HCT116 (cell line): ENCODE results near the gene SCN3B. TPM values are rescaled to one million over a fixed set of nuclear protein-coding genes. Genes with fewer than 3 reads are reported as not detected.

ENCODE experiments used
- ATAC-seq: fragments of 200-7000 bp; cut with Tn5 transposase; 2 replicates; pipeline ENCODE4 v1.9.1; 2020; ENCODE audit warnings: mild to moderate bottlenecking, moderate library complexity
- BruUV-seq: library from RNA; stranded (reverse); fragments of 400-500 nt; replicated peaks from 2 replicates; lab custom pipeline; 2021; lab: Mats Ljungman, UMichigan
- CTCF ChIA-PET: fragments of 300-600 bp; sonication (Branson Sonifier 250); formaldehyde crosslinking; loops from one replicate; lab custom pipeline; 2021; ENCODE audit warnings: antibody characterized with exemption; lab: Charles Lee
- POLR2A ChIA-PET: fragments of 300-600, 350-600 bp; sonication (Branson Sonifier 250); formaldehyde crosslinking; loops from one replicate; lab custom pipeline; 2021; ENCODE audit warnings: antibody characterized with exemption; lab: Charles Lee
- RAD21 ChIA-PET, 2 experiments: fragments of 300-600 bp; sonication (Branson Sonifier 250); formaldehyde crosslinking; loops; one replicate each; lab custom pipeline; 2023; ENCODE audit warnings: low total read pairs in 2 of 2; ENCODE audit not compliant: uncharacterized antibody in 2 of 2, unreplicated experiment in 2 of 2, low non-redundant PET in 1 of 2; lab: Charles Lee
- DNase-seq: peaks from one replicate; pipeline ENCODE4 v3.0.0-alpha.2; 2010; ENCODE audit warnings: low read depth, low spot score
- H2AFZ ChIP-seq: fragments of 200-600 bp; shearing (Covaris generic), sonication (generic); 2 replicates; pipeline ENCODE4 v1.6.1; 2017; ENCODE audit warnings: low read depth, mixed run types, mixed read lengths, antibody characterized with exemption, low read length; ENCODE audit not compliant: poor library complexity, severe bottlenecking
- H3K27ac ChIP-seq: 2 replicates; pipeline ENCODE4 v1.5.1; 2012; ENCODE audit warnings: low read depth, low read length
- H3K27me3 ChIP-seq: fragments of 200-600 bp; sonication (generic); 2 replicates; pipeline ENCODE4 v1.6.1; 2016; ENCODE audit warnings: mixed run types, low read length, mixed read lengths; ENCODE audit not compliant: insufficient read depth
- H3K36me3 ChIP-seq, 2 experiments: fragments of 200-500 bp in 1 of 2; fragments of 200-600 bp in 1 of 2; sonication (Bioruptor generic) in 1 of 2; sonication (generic) in 1 of 2; 2 replicates each; pipeline versions ENCODE4 v1.5.1 to v1.6.1; 2014 to 2016; ENCODE audit warnings: low read length in 2 of 2, inconsistent platforms in 1 of 2, mixed read lengths in 1 of 2, mixed run types in 1 of 2; ENCODE audit not compliant: insufficient read depth in 2 of 2, control insufficient read depth in 1 of 2
- H3K4me1 ChIP-seq, 2 experiments: fragments of 200-600 bp in 1 of 2; sonication (generic) in 1 of 2; 2 replicates each; pipeline versions ENCODE4 v1.5.1 to v1.6.1; 2012 to 2017; ENCODE audit warnings: low read length in 2 of 2, inconsistent platforms in 1 of 2, mild to moderate bottlenecking in 1 of 2, mixed read lengths in 1 of 2, mixed run types in 1 of 2, moderate library complexity in 1 of 2; ENCODE audit not compliant: insufficient read depth in 2 of 2, control insufficient read depth in 1 of 2
- H3K4me2 ChIP-seq: fragments of 200-600 bp; sonication (generic); 2 replicates; pipeline ENCODE4 v1.6.1; 2017; ENCODE audit warnings: mixed run types, low read length, mixed read lengths
- H3K4me3 ChIP-seq, 2 experiments: fragments of 200-600 bp in 1 of 2; sonication (generic) in 1 of 2; replicated peaks in 1 of 2; 2 replicates each; pipeline ENCODE4 v1.5.1; 2011 to 2016; ENCODE audit warnings: low read length in 2 of 2, control low read depth in 1 of 2, low read depth in 1 of 2, mild to moderate bottlenecking in 1 of 2, mixed read lengths in 1 of 2, mixed run types in 1 of 2
- H3K79me2 ChIP-seq: fragments of 200-600 bp; sonication (generic); 2 replicates; pipeline ENCODE4 v1.6.1; 2017; ENCODE audit warnings: mild to moderate bottlenecking, mixed run types, low read length, moderate library complexity, mixed read lengths; ENCODE audit not compliant: insufficient read depth
- H3K9ac ChIP-seq: fragments of 200-600 bp; sonication (generic); 2 replicates; pipeline ENCODE4 v1.6.1; 2016; ENCODE audit warnings: low read length, mixed read lengths
- H3K9me2 ChIP-seq: fragments of 200-600 bp; sonication (generic), shearing (Covaris generic); 2 replicates; pipeline ENCODE4 v1.6.1; 2017; ENCODE audit warnings: mixed run types, mild to moderate bottlenecking, moderate library complexity; ENCODE audit not compliant: insufficient read depth
- H3K9me3 ChIP-seq, 2 experiments: fragments of 200-500 bp in 1 of 2; fragments of 200-600 bp in 1 of 2; sonication (Bioruptor generic) in 1 of 2; sonication (generic) in 1 of 2; 2 replicates each; pipeline ENCODE4 v1.6.1; 2014 to 2017; ENCODE audit warnings: low read length in 2 of 2, mixed read lengths in 2 of 2, inconsistent platforms in 1 of 2, low read depth in 1 of 2, mild to moderate bottlenecking in 1 of 2, mixed run types in 1 of 2, moderate library complexity in 1 of 2; ENCODE audit not compliant: control insufficient read depth in 1 of 2, insufficient read depth in 1 of 2
- H4K20me1 ChIP-seq: fragments of 200-600 bp; sonication (generic), shearing (Covaris generic); 2 replicates; pipeline ENCODE4 v1.6.1; 2017; ENCODE audit warnings: mixed run types, mild to moderate bottlenecking, moderate library complexity; ENCODE audit not compliant: insufficient read depth
- CBX3 ChIP-seq: IDR thresholded peaks from 2 replicates; pipeline ENCODE4 v1.6.1; 2012; ENCODE audit warnings: low read depth
- CEBPB ChIP-seq: IDR thresholded peaks from 2 replicates; pipeline ENCODE4 v1.6.1; 2012; ENCODE audit warnings: low read depth
- CTCF ChIP-seq, 3 experiments: fragments of 200-600 bp in 1 of 3; sonication (generic) in 1 of 3; IDR thresholded peaks in 2 of 3; conservative IDR thresholded peaks in 1 of 3; 2 replicates each; pipeline ENCODE4 v1.5.1; 2012 to 2017; ENCODE audit warnings: low read depth in 2 of 3, low read length in 2 of 3, antibody characterized with exemption in 1 of 3, borderline replicate concordance in 1 of 3, control low read depth in 1 of 3, mild to moderate bottlenecking in 1 of 3, mixed read lengths in 1 of 3, mixed run types in 1 of 3, moderate library complexity in 1 of 3; ENCODE audit not compliant: insufficient read depth in 1 of 3
- EGR1 ChIP-seq: IDR thresholded peaks from 2 replicates; pipeline ENCODE4 v1.6.1; 2012; ENCODE audit warnings: low read depth
- ELF1 ChIP-seq: IDR thresholded peaks from 2 replicates; pipeline ENCODE4 v1.6.1; 2012; ENCODE audit warnings: low read depth, borderline replicate concordance
- EZH2 ChIP-seq: fragments of 200-600 bp; sonication (generic); IDR thresholded peaks from 2 replicates; pipeline ENCODE4 v1.6.1; 2017; ENCODE audit warnings: antibody characterized with exemption, mixed run types
- EZH2phosphoT487 ChIP-seq: fragments of 200-600 bp; IDR thresholded peaks from 2 replicates; pipeline ENCODE4 v1.6.1; 2018; ENCODE audit warnings: antibody characterized with exemption, borderline replicate concordance
- FOSL1 ChIP-seq: IDR thresholded peaks from 2 replicates; pipeline ENCODE4 v1.6.1; 2012; ENCODE audit warnings: low read depth
- JUND ChIP-seq: IDR thresholded peaks from 2 replicates; pipeline ENCODE4 v1.6.1; 2012
- POLR2A ChIP-seq: IDR thresholded peaks from 2 replicates; pipeline ENCODE4 v1.7.0; 2011; ENCODE audit warnings: borderline replicate concordance; ENCODE audit not compliant: insufficient read depth, insufficient read length; ENCODE audit errors: extremely low read depth
- SIN3A ChIP-seq: IDR thresholded peaks from 2 replicates; pipeline ENCODE4 v1.6.1; 2012; ENCODE audit warnings: low read depth
- SRF ChIP-seq: IDR thresholded peaks from 2 replicates; pipeline ENCODE4 v1.6.1; 2012; ENCODE audit warnings: low read depth
- ZNF274 ChIP-seq: fragments of 200-500 bp; sonication (Bioruptor generic); IDR thresholded peaks from 2 replicates; pipeline ENCODE4 v1.6.1; 2014; ENCODE audit warnings: mild to moderate bottlenecking, low read depth, low read length, inconsistent platforms
- intact Hi-C: fragments of 100-400 bp; cut with micrococcal nuclease; formaldehyde crosslinking; loops from 2 replicates; pipeline ENCODE4 v1.10.0; 2022
- total RNA-seq: library from RNA; stranded (reverse); gene quantifications from one replicate; pipeline ENCODE4 v1.2.1, GENCODE V29; 2021; ENCODE audit not compliant: unreplicated experiment
- TF ChIP-seq, protein P1 (sequence below): IDR thresholded peaks from 2 replicates; pipeline ENCODE4 v1.6.1; 2012; ENCODE audit warnings: low read depth

SCN3B gene
- total RNA-seq, 1 experiment from 2014 or later = 0.05 TPM

GRCh38 chr11:123590296-123590912, 64.0 kb downstream of the SCN3B start:
- CTCF ChIA-PET = interaction anchor here (0.6 to 1.2 kb wide), 2 partner anchors 10 to 668 kb away, joined by 3 to 4 read pairs; no protein-coding TSS in a partner anchor

GRCh38 chr11:123588864-123589262, 65.6 kb downstream of the SCN3B start:
- peaks cover 12 to 13% of the 10 kb centered on the region in 2 experiments for H3K4me1 ChIP-seq
- no peak overlapping the region for H3K4me3 ChIP-seq
- BruUV-seq = no TSS peak
- no peak overlapping the region for H3K27ac ChIP-seq
- no peak for ATAC-seq
- H3K27me3 ChIP-seq = no peaks in the 10 kb centered on the region
- H2AFZ ChIP-seq = no peak overlapping the region
- H4K20me1 ChIP-seq = no peaks in the 10 kb centered on the region
- no peak overlapping the region for H3K4me2 ChIP-seq
- intact Hi-C loops = no loop called here
- no peaks in the 10 kb centered on the region for H3K9me2 ChIP-seq
- DNase-seq = no peak
- no peaks in the 10 kb centered on the region for H3K79me2 ChIP-seq
- no peaks in the 10 kb centered on the region for H3K36me3 ChIP-seq
- ChIA-PET CTCF (interaction anchor here (1.2 kb wide), 1 partner anchor 9 kb away, joined by 3 read pairs; no protein-coding TSS in a partner anchor), POLR2A (no interaction called here), RAD21 (no interaction called here)
- TF ChIP-seq CTCF (IDR thresholded peaks at IDR 0.05 in 2 of 3, conservative IDR thresholded peaks at IDR 0.05 in 1 of 3; ENCODE audit: borderline replicate concordance in 1 of 3, insufficient read depth in 1 of 3, low read depth in 2 of 3, low read length in 2 of 3) (no peak), SIN3A (no peak), EGR1 (no peak), SRF (no peak), POLR2A (no peak), ZNF274 (no peak), CEBPB (no peak), EZH2phosphoT487 (no peak), EZH2 (no peak), CBX3 (no peak)
- TF ChIP-seq, protein P1, sequence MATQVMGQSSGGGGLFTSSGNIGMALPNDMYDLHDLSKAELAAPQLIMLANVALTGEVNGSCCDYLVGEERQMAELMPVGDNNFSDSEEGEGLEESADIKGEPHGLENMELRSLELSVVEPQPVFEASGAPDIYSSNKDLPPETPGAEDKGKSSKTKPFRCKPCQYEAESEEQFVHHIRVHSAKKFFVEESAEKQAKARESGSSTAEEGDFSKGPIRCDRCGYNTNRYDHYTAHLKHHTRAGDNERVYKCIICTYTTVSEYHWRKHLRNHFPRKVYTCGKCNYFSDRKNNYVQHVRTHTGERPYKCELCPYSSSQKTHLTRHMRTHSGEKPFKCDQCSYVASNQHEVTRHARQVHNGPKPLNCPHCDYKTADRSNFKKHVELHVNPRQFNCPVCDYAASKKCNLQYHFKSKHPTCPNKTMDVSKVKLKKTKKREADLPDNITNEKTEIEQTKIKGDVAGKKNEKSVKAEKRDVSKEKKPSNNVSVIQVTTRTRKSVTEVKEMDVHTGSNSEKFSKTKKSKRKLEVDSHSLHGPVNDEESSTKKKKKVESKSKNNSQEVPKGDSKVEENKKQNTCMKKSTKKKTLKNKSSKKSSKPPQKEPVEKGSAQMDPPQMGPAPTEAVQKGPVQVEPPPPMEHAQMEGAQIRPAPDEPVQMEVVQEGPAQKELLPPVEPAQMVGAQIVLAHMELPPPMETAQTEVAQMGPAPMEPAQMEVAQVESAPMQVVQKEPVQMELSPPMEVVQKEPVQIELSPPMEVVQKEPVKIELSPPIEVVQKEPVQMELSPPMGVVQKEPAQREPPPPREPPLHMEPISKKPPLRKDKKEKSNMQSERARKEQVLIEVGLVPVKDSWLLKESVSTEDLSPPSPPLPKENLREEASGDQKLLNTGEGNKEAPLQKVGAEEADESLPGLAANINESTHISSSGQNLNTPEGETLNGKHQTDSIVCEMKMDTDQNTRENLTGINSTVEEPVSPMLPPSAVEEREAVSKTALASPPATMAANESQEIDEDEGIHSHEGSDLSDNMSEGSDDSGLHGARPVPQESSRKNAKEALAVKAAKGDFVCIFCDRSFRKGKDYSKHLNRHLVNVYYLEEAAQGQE = no peak
- no peaks in the 10 kb centered on the region for H3K9me3 ChIP-seq
- H3K9ac ChIP-seq = no peak overlapping the region

More at GRCh38 chr11:123590296-123590912, 64.0 kb downstream of the SCN3B start:
- peak; percentile 23 for DNase-seq
- Histone ChIP-seq H3K4me2 (peak overlapping the region; percentile 57), H3K36me3 (no peaks in the 10 kb centered on the region), H3K9me2 (no peaks in the 10 kb centered on the region), H3K79me2 (no peaks in the 10 kb centered on the region), H4K20me1 (no peaks in the 10 kb centered on the region), H3K27me3 (no peaks in the 10 kb centered on the region), H3K4me3 (no peak overlapping the region), H3K9me3 (no peaks in the 10 kb centered on the region), H3K27ac (peak overlapping the region; percentile 33; the same call in 1 of the 2 replicates), H3K9ac (no peak overlapping the region), H3K4me1 (peaks cover 12 to 13% of the 10 kb centered on the region in 2 experiments), H2AFZ (no peak overlapping the region)
- ChIA-PET RAD21 (no interaction called here), POLR2A (interaction anchor here (1.2 kb wide), 1 partner anchor 10 kb away, joined by 3 read pairs; no protein-coding TSS in a partner anchor)
- no TSS peak for BruUV-seq
- peak; percentile 93 for ATAC-seq
- TF ChIP-seq FOSL1 (peak; percentile 58; the same call in 1 of the 2 replicates), JUND (peak; percentile 63), CBX3 (0 out of 2 replicates have a peak, but pooled peaks have one; percentile 35), ELF1 (no peak)
- intact Hi-C loops = no loop called here
